ENCODE results near the gene PMP22. TPM values are rescaled to one million over a fixed set of nuclear protein-coding genes. Genes with fewer than 3 reads are reported as not detected.

PMP22 gene
- total RNA-seq, 1 donor from 2014 or later = 4.3 TPM

- H3K27me3 Mint-ChIP-seq (ENCODE audit: insufficient read depth, low read depth) = peaks cover 8% of the 10 kb centered on the region
- no peak overlapping the region for H3K4me3 ChIP-seq
- no peaks in the 10 kb centered on the region for H3K4me1 ChIP-seq
- H3K9me3 ChIP-seq (ENCODE audit: low read depth) = no peaks in the 10 kb centered on the region
- no peak overlapping the region for H3K27ac Mint-ChIP-seq
- no peak for TF ChIP-seq EZH2phosphoT487 (IDR thresholded peaks at IDR 0.05)
- no peak for TF ChIP-seq EZH2 (IDR thresholded peaks at IDR 0.05)
- TF ChIP-seq CTCF (IDR thresholded peaks at IDR 0.05) = no peak
- H4K20me1 ChIP-seq (ENCODE audit: low read depth) = no peaks in the 10 kb centered on the region
- H3K79me2 ChIP-seq (ENCODE audit: low read depth) = no peaks in the 10 kb centered on the region
- H3K36me3 Mint-ChIP-seq = peaks cover 9% of the 10 kb centered on the region
- H3K4me3 Mint-ChIP-seq = no peak overlapping the region
- H3K9ac ChIP-seq = no peak overlapping the region
- H3K27me3 ChIP-seq = peaks cover 40% of the 10 kb centered on the region
- no peak overlapping the region for H3K4me2 ChIP-seq
- peaks cover 3% of the 10 kb centered on the region for H3K9me3 Mint-ChIP-seq
- peaks cover 3% of the 10 kb centered on the region for H3F3A ChIP-seq (ENCODE audit: low read depth)
- no peak overlapping the region for H3K27ac ChIP-seq
- no peak overlapping the region for H2AFZ ChIP-seq (replicated peaks)
- no peak for DNase-seq (ENCODE audit: low spot score)
- H3K36me3 ChIP-seq = no peaks in the 10 kb centered on the region
- peaks cover 12% of the 10 kb centered on the region for H3K4me1 Mint-ChIP-seq
These were observed 9.2 kb downstream of the PMP22 start for GRCh38 chr17:15255713-15256454.

GRCh38 chr17:15250135-15250860, 14.8 kb downstream of the PMP22 start:
- Mint-ChIP-seq H3K9me3 (no peaks in the 10 kb centered on the region), H3K27me3 (ENCODE audit: insufficient read depth, low read depth) (peaks cover 4% of the 10 kb centered on the region), H3K4me1 (peaks cover 4% of the 10 kb centered on the region), H3K4me3 (no peak overlapping the region), H3K27ac (no peak overlapping the region), H3K36me3 (peaks cover 3% of the 10 kb centered on the region)
- Histone ChIP-seq H4K20me1 (ENCODE audit: low read depth) (no peaks in the 10 kb centered on the region), H3K4me1 (no peaks in the 10 kb centered on the region), H3K36me3 (no peaks in the 10 kb centered on the region), H2AFZ (replicated peaks) (no peak overlapping the region), H3K4me2 (no peak overlapping the region), H3K27me3 (no peaks in the 10 kb centered on the region), H3K9me3 (ENCODE audit: low read depth) (no peaks in the 10 kb centered on the region), H3K9ac (no peak overlapping the region), H3K4me3 (no peak overlapping the region), H3K27ac (no peak overlapping the region), H3K79me2 (ENCODE audit: low read depth) (no peaks in the 10 kb centered on the region), H3F3A (ENCODE audit: low read depth) (no peaks in the 10 kb centered on the region)
- DNase-seq (ENCODE audit: low spot score) = no peak
- TF ChIP-seq EZH2 (IDR thresholded peaks at IDR 0.05) (no peak), EZH2phosphoT487 (IDR thresholded peaks at IDR 0.05) (no peak), CTCF (IDR thresholded peaks at IDR 0.05) (no peak)

GRCh38 chr17:15249487-15249886, 15.6 kb downstream of the PMP22 start:
- no peaks in the 10 kb centered on the region for H3K79me2 ChIP-seq (ENCODE audit: low read depth)
- no peak overlapping the region for H3K9ac ChIP-seq
- no peak overlapping the region for H3K4me3 ChIP-seq
- no peaks in the 10 kb centered on the region for H3F3A ChIP-seq (ENCODE audit: low read depth)
- no peaks in the 10 kb centered on the region for H3K9me3 ChIP-seq (ENCODE audit: low read depth)
- H4K20me1 ChIP-seq (ENCODE audit: low read depth) = no peaks in the 10 kb centered on the region
- peaks cover 4% of the 10 kb centered on the region for H3K27me3 Mint-ChIP-seq (ENCODE audit: insufficient read depth, low read depth)
- H3K4me1 Mint-ChIP-seq = peaks cover 4% of the 10 kb centered on the region
- H3K36me3 ChIP-seq = no peaks in the 10 kb centered on the region
- peaks cover 3% of the 10 kb centered on the region for H3K36me3 Mint-ChIP-seq
- DNase-seq (ENCODE audit: low spot score) = no peak
- H3K4me2 ChIP-seq = no peak overlapping the region
- TF ChIP-seq EZH2phosphoT487 (IDR thresholded peaks at IDR 0.05) (no peak), CTCF (IDR thresholded peaks at IDR 0.05) (no peak), EZH2 (IDR thresholded peaks at IDR 0.05) (no peak)
- H3K27ac Mint-ChIP-seq = no peak overlapping the region
- no peak overlapping the region for H3K4me3 Mint-ChIP-seq
- no peaks in the 10 kb centered on the region for H3K27me3 ChIP-seq
- no peak overlapping the region for H2AFZ ChIP-seq (replicated peaks)
- H3K9me3 Mint-ChIP-seq = no peaks in the 10 kb centered on the region
- H3K4me1 ChIP-seq = no peaks in the 10 kb centered on the region
- no peak overlapping the region for H3K27ac ChIP-seq

Data from neural progenitor cell (in vitro differentiated cells).